HAP-1 (cell line): ENCODE results near the gene TRAPPC14.
"Not testable (repeated sequence)": the region's sequence is repeated elsewhere in the genome, so short reads cannot be mapped to it uniquely, and the experiment has no call there.

Experiments used
- DNase-seq, 2 experiments: peaks; one replicate each; pipeline ENCODE4 v3.0.0-alpha.2; 2016 to 2020; ENCODE audit warnings: low spot score in 2 of 2
- H3K27me3 ChIP-seq: fragments of 250-450 bp; sonication (Bioruptor Pico); 2 replicates; pipeline ENCODE4 v1.5.1; 2020; ENCODE audit warnings: low read depth, mild to moderate bottlenecking, moderate library complexity
- H3K36me3 ChIP-seq: fragments of 250-450 bp; sonication (Bioruptor Pico); replicated peaks from 2 replicates; pipeline ENCODE4 v1.5.1; 2020; ENCODE audit warnings: mild to moderate bottlenecking
- H3K4me1 ChIP-seq: fragments of 250-450 bp; sonication (Bioruptor Pico); 2 replicates; pipeline ENCODE4 v1.5.1; 2020; ENCODE audit warnings: mild to moderate bottlenecking
- H3K4me3 ChIP-seq: fragments of 250-450 bp; sonication (Bioruptor Pico); 2 replicates; pipeline ENCODE4 v1.5.1; 2020; ENCODE audit warnings: mild to moderate bottlenecking, moderate library complexity
- H3K9me3 ChIP-seq: fragments of 250-450 bp; sonication (Bioruptor Pico); 2 replicates; pipeline ENCODE4 v1.5.1; 2020; ENCODE audit warnings: mild to moderate bottlenecking, moderate library complexity
- in situ Hi-C: fragments of 300-500 bp; cut with MboI; formaldehyde crosslinking; loops from 3 replicates; pipeline ENCODE4 v1.14.3; 2020; ENCODE audit warnings: low sequenced_read_pairs, inconsistent platforms, mixed read lengths

Gene TRAPPC14

GRCh38 chr7:100132126-100132525, 26.4 kb downstream of the TRAPPC14 start:
- Histone ChIP-seq H3K36me3 (no peaks in the 10 kb centered on the region), H3K4me1 (peaks cover 16% of the 10 kb centered on the region), H3K4me3 (no peak overlapping the region), H3K27me3 (no peaks in the 10 kb centered on the region), H3K9me3 (no peaks in the 10 kb centered on the region)
- in situ Hi-C loops: loop anchor here (5.0 to 10.0 kb wide), 2 partner anchors 85 to 213 kb away; partner anchors contain the start of gene PVRIG
- no peak for DNase-seq

DNA sequence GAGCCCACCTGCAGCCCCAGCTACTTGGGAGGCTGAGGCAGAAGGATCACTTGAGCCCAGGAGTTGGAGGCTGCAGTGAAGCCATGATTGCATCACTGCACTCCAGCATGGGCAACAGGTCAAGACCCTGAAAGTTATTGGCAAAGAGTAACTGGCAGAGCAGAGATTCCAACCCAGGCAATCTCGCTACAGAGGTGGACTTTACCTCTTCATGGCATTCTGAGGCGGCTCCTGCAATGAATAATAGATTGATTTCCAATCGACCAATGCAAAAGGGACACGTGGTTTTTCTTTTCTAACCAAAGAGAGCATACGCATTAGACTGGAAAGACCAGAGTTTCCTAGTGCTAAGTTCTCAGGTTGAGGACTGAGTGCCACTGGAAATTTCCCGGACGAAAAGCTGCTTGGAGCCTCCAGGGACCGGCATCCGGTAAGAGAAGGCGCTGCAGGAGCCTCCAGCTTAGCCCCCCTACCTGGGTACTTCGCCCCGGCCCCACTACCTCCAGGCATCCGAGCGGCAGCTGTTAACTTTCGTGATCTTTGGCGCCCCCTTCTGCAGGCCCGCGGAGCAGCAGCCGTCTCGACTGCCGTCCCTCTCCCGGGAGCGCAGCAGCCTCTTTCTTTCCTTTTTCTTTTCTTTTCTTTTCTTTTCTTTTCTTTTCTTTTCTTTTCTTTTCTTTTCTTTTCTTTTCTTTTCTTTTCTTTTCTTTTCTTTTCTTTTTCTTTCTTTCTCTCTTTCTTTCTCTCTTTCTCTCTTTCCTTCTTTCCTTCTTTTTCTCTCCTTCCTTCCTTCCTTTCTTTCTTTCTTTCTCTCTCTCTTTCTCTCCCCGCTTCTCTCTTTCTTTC, 27.7 kb downstream of the TRAPPC14 start:
- H3K36me3 ChIP-seq: no peaks in the 10 kb centered on the region
- no peak overlapping the region for H3K4me3 ChIP-seq
- in situ Hi-C loops: loop anchor here (5.0 to 10.0 kb wide), 2 partner anchors 86 to 214 kb away; partner anchors contain the start of gene PVRIG
- peak; percentile 48 to 94 for DNase-seq
- peaks cover 16% of the 10 kb centered on the region for H3K4me1 ChIP-seq
- no peaks in the 10 kb centered on the region for H3K9me3 ChIP-seq
- H3K27me3 ChIP-seq: no peaks in the 10 kb centered on the region

GRCh38 chr7:100130220-100130607, 28.3 kb downstream of the TRAPPC14 start:
- in situ Hi-C loops: loop anchor here (5.0 to 10.0 kb wide), 2 partner anchors 87 to 215 kb away; partner anchors contain the start of gene PVRIG
- not testable (repeated sequence) for H3K27me3 ChIP-seq, H3K9me3 ChIP-seq, H3K36me3 ChIP-seq, DNase-seq, H3K4me3 ChIP-seq
- H3K4me1 ChIP-seq: peaks cover 16% of the 10 kb centered on the region

DNA sequence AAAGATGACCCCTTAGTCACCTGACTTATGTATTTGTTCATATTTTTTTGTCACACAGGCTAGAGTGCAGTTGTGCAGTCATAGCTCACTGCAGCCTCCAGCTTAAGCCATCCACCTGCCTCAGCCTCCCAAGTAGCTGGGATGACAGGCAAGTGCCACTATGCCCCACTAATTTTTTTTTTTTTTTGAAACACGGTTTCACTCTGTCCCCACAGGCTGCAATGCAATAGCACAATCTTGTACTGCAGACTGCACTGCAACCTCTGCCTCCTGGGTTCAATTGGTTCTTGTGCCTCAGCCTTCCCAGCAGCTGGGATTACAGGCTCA, 29.9 kb downstream of the TRAPPC14 start:
- in situ Hi-C loops: no loop called here
- no peak overlapping the region for H3K4me3 ChIP-seq
- H3K4me1 ChIP-seq: peaks cover 16% of the 10 kb centered on the region
- H3K36me3 ChIP-seq: no peaks in the 10 kb centered on the region
- no peaks in the 10 kb centered on the region for H3K27me3 ChIP-seq
- no peaks in the 10 kb centered on the region for H3K9me3 ChIP-seq
- no peak for DNase-seq

DNA sequence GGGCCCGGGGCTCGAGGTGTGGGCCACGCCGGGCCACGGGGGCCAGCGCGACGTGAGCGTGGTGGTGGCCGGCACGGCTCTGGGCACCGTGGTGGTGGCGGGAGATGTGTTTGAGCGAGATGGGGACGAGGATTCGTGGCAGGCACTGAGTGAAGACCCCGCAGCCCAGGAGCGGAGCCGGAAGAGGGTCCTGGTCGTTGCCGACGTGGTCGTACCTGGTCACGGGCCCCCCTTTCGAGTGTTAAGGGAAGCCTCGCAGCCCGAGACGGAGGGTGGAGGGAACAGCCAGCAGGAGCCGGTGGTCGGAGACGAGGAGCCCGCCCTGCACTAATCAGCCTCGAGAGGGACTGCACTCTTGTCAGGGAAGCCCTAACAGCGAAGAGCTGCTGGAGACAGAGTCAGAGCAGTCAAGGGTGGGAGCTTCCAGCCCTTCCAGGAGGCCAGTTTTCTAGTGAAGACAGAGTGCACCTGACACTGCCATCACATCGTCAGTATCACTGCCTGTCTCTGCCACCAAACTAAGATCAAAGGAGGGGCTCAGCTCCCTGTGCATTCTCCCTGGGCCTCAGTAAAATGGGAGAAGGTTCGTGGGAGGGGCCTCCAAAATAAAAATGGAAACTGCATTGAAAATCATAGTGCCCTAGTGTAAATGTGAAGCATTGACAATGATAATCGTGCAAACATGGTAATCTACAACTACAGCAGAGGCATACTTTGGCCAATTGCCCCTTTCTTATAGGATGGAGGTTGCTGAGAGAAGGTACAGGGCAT, 30.5 kb downstream of the TRAPPC14 start:
- in situ Hi-C loops: no loop called here
- H3K36me3 ChIP-seq: no peaks in the 10 kb centered on the region
- peaks cover 16% of the 10 kb centered on the region for H3K4me1 ChIP-seq
- no peaks in the 10 kb centered on the region for H3K9me3 ChIP-seq
- H3K27me3 ChIP-seq: no peaks in the 10 kb centered on the region
- H3K4me3 ChIP-seq: peak overlapping the region; percentile 80
- peak; percentile 29 to 57 for DNase-seq

- no peaks in the 10 kb centered on the region; the same call in 1 of the 2 replicates for H3K36me3 ChIP-seq
- in situ Hi-C loops: no loop called here
- H3K4me3 ChIP-seq: peak within 1 kb of the TSS; percentile 80
- H3K4me1 ChIP-seq: peaks cover 13% of the 10 kb centered on the region
- no peaks in the 10 kb centered on the region for H3K9me3 ChIP-seq
- no peaks in the 10 kb centered on the region for H3K27me3 ChIP-seq
- peak; percentile 88 to 95 for DNase-seq
These were observed 31.3 kb downstream of the TRAPPC14 start, which contains the start of gene MBLAC1 for GRCh38 chr7:100126931-100127865. Gene MBLAC1, plus strand, starts transcription at chr7:100126967. Its CDS starts 429 bp downstream, at chr7:100127396.

GRCh38 chr7:100126239-100126930, 32.1 kb downstream of the TRAPPC14 start:
- DNase-seq: no peak
- Histone ChIP-seq H3K27me3 (no peaks in the 10 kb centered on the region), H3K9me3 (no peaks in the 10 kb centered on the region), H3K4me3 (peak overlapping the region; percentile 80), H3K4me1 (peaks cover 10% of the 10 kb centered on the region), H3K36me3 (no peaks in the 10 kb centered on the region; the same call in 1 of the 2 replicates)
- in situ Hi-C loops: no loop called here

- H3K4me1 ChIP-seq: peaks cover 14% of the 10 kb centered on the region
- H3K27me3 ChIP-seq: no peaks in the 10 kb centered on the region
- H3K4me3 ChIP-seq: no peak overlapping the region
- in situ Hi-C loops: no loop called here
- DNase-seq: no peak
- no peaks in the 10 kb centered on the region; the same call in 1 of the 2 replicates for H3K36me3 ChIP-seq
- H3K9me3 ChIP-seq: no peaks in the 10 kb centered on the region
These were observed 34.0 kb downstream of the TRAPPC14 start for GRCh38 chr7:100124301-100125230.

- Histone ChIP-seq H3K27me3 (no peaks in the 10 kb centered on the region), H3K36me3 (peaks cover 1% of the 10 kb centered on the region; the same call in 1 of the 2 replicates), H3K4me1 (peaks cover 8% of the 10 kb centered on the region), H3K4me3 (no peak overlapping the region), H3K9me3 (no peaks in the 10 kb centered on the region)
- DNase-seq: no peak
- in situ Hi-C loops: no loop called here
These were observed 36.0 kb downstream of the TRAPPC14 start for GRCh38 chr7:100122568-100122967.

GRCh38 chr7:100122067-100122466, 36.5 kb downstream of the TRAPPC14 start:
- DNase-seq: no peak
- in situ Hi-C loops: no loop called here

GRCh38 chr7:100120733-100121036, 37.8 kb downstream of the TRAPPC14 start:
- H3K4me3 ChIP-seq: peak overlapping the region; percentile 84; the same call in 1 of the 2 replicates
- peaks cover 8% of the 10 kb centered on the region for H3K4me1 ChIP-seq
- H3K27me3 ChIP-seq: no peaks in the 10 kb centered on the region
- H3K9me3 ChIP-seq: no peaks in the 10 kb centered on the region
- in situ Hi-C loops: no loop called here
- no peak for DNase-seq
- peaks cover 5% of the 10 kb centered on the region; the same call in 1 of the 2 replicates for H3K36me3 ChIP-seq

More at GRCh38 chr7:100122067-100122466, 36.5 kb downstream of the TRAPPC14 start:
- Histone ChIP-seq H3K36me3 (peaks cover 5% of the 10 kb centered on the region; the same call in 1 of the 2 replicates), H3K27me3 (no peaks in the 10 kb centered on the region), H3K4me3 (no peak overlapping the region), H3K4me1 (peaks cover 8% of the 10 kb centered on the region), H3K9me3 (no peaks in the 10 kb centered on the region)
